Measurements from ENCODE around the gene GPR3.
"Not testable (repeated sequence)": the region's sequence is repeated elsewhere in the genome, so short reads cannot be mapped to it uniquely, and the experiment has no call there.

Gene GPR3

DNA sequence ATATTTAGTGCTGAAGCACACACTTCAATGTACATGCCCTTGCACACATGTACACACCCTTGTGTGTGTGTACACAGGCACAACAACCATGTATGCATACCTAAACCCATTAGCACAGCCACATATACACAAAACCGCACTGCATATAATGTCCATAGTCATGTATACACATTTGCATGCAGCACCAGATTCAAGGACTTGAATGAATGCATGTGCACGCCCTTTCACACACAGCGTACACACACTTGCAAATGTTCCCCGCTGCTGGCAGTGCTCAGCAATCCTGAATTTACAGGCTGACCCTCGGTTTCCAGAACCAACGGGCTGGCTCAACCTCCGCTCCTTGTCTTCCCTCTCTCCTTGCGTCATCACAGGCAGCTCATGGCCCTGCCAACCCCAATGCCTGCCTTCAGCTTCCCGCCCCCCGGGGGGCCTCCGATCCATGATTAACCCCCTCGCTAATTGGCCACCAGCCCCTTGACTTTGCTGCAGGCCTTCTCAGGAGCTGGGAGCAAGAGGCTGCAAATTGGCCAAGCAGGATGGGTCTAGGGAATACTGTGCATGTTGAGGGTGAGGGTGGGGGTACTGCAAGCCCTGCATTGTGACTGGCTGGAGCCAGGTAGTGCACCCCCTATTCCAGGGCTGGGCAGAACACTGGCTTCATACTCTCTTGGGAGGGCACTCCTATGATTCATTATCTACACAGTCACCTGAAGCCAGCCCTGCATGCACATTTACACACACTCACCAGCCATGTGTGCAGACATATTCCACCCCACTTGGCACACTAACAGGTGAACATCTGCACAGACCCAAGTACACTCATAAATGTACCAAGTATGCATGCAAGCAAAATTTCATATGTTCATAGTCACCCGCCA is 7.9 kb downstream of the GPR3 start:
- DNase-seq = no peak

DNA sequence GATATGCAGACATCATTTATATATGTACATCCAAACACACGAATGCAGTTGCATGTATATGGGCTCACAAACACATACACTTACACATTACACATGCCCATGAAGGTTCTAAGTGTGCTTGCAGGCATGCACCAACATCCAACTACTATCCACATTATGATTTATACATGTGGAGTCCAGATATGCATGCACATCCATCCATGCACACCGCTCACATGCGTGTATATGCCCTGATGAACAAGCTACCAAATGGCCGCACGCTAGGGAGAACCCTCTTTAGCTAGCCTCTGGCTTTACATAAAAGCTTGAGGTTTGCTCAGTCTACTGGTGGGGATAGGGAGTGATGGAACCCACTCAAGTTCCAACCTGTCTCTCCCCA is 8.5 kb downstream of the GPR3 start:
- DNase-seq = no peak

GRCh38 chr1:27402349-27402754 is 9.9 kb downstream of the GPR3 start:
- no peak for DNase-seq

DNA sequence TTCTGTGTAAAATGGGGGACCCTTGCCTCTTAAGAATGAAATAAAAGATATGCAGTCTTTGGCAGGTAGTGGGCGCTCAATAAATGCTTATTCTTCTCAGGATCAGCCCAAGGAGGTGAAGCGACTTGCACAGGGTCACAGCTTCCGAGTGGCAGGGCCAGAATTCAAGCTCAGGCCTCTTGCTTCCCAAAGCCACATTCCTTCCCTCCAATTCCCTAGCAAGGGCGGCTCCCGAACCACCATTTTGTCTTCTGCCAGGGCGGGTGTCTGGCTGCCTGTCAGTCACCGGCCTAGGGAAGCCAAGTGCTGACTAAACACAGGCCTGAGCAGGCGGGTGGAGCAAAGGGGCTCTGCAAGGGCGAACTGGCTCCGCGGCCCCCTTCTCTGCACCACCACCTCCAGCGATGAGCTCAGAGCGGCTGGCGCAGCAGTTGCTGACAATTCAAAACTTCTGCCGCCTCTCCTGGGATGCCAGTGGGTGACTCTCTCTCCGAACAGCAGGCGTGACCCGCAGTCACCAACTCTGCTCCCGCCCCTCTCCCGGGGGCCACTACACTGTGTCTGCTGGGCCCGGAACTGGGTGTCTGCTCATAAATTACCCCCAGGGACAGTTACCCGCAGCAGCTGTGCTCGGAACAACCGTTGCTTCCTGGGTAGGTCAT is 10.8 kb downstream of the GPR3 start:
- DNase-seq = no peak

- DNase-seq = no peak
Observed at GRCh38 chr1:27403931-27404330, 11.5 kb downstream of the GPR3 start.

DNA sequence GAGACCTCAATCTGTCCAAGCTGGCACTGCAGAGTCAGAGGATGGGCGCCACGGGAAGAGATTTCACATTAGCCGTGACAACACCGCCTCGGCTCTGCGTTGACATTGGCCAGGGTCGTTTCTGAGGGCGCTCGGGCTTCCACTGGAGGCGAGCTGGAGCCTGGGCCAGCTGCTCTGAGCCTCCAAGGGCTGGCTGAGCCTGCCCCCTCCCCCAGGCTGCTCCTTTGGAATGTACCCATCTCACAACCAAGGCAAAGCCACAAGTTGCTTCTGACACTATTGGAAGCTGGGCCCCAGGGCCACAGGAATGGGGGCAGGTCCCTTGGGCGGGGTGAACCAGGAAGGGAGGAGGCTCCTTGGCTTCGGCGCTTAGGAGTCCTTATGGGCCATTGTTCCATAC is 12.7 kb downstream of the GPR3 start:
- DNase-seq = no peak

GRCh38 chr1:27405598-27406361 is 13.4 kb downstream of the GPR3 start:
- not testable (repeated sequence) for DNase-seq

- no peak for DNase-seq
Observed at GRCh38 chr1:27406362-27406680, 13.9 kb downstream of the GPR3 start.

DNA sequence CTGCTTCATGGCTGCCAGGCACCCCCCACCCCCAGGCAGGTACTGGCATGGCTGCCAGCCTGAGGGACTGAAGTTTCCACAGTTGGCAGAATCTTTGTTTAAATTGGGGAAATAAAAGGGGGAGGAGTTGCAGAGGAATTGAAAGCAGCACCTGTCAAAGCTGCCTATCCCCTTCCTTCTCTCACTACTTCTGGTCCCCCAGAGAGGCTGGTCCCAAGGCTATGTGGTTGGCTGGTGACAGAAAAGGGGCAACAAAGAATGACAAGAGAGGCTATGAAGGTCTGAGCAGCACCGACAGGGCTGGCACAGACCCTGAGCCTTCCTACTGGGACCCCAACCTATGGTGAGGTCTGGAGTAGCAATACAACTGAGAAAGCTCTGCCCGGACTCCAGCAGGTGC is 14.4 kb downstream of the GPR3 start:
- DNase-seq = not testable (repeated sequence)

DNA sequence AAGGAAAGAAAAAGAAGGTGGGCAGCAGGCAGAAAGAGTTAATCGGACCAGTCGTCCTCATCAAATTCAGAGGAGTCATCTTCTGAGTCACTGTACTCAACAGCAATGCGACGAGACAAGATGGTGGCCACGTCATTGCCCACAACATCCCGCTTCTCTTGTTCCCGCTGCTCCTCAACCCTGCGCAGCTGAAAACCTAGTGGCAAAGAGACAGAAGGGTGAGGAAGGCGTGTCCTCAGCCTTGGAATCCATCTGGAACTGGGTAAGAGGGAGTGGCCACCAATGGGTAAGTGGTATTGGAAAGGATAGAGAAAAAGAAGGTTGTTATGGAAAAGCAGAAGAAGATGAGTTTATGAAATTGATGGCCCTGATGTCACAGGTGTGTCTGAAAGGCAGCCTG is 15.7 kb downstream of the GPR3 start:
- no peak for DNase-seq

GRCh38 chr1:27409669-27410068 is 17.2 kb downstream of the GPR3 start:
- no peak for DNase-seq

GRCh38 chr1:27410709-27411108 is 18.3 kb downstream of the GPR3 start:
- no peak for DNase-seq

DNA sequence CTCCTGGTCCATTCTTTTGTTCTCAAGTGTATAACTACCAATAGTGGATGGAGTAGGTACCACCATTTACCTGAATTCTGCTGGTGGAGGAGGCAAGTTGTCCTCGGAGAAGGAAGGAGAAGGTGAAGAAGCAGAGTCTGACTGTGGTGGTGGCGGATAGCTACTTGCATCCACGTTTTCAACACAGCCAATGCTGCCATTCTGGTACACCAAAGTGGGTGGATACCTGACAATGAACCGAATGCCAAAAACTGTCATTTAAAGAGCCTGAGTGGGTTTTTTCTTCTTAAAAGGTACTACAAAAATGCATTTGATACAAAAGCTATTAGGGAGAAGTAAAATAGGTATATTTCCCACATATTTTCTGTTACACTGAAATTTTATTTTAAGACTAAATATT is 20.1 kb downstream of the GPR3 start:
- DNase-seq = no peak

DNA sequence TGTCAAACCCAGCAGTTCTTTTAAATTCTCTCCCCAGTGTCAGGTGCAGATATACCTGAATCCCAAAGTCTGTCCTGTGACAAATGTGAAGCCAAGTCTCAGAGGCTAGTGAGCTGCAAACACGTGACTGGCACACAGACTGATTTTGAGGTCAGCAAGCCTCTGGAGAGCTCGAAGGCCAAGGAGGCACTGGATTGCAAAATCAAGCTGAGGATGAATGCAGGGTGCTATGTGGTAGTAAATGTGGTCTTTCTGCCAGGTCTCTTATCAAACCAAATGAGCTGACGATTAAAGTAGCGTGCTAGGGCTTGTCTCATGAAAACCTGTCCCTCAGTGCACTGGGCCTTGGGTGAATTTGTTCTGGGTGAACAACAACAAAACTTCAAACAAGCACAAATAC is 20.6 kb downstream of the GPR3 start:
- DNase-seq = no peak

DNA sequence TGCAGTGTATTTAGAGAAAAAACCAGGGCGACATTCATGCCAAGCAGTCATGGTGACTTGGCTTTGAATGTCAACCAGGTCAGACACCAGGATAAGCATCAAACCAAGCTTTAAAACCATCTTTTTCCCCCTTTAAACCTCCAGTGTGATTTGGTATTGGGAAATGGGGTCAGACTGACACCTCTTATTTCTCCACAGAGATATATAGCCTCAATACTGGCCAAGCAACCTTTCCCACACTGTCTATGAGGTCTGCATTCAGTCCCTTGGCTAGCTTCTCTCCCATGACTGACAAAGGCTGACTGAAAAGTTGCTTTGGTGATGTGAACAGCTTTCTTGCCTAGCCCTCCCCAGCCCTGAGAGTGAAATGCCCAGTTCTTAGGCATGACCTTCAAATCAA is 21.7 kb downstream of the GPR3 start:
- no peak for DNase-seq

DNA sequence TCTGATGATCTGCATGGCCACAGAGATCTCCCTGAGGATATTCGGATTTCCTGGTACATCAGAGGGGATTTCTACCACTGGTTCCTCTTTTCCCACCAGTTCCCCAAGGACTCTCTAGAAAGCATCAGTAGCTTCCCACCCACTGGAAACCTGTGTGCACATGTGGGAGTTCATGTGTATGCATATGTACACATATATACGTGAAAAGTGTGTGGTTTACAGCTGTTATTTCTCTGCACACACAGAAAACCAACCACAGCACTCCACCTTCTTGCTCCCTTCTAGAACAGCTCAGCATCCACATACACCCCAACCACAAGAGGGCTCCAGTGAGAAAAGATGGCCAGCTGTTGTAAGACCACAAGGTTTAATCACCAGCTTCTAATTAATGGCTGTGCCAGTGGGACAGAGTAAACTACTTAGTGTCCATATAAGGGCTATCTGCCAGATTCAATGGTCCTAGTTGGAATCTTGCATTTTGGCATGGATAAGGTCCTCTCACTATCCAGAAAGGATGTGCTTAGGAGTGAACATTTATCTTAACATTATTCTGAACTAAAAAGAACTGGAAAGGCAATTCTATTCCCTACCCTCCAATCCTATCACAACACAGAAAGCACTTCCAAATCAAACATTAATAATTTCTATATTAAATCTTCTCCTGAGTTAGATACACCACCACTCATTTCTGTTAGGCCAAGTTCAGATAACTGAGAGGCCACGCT is 24.1 kb downstream of the GPR3 start:
- peak; percentile 76 for DNase-seq

DNA sequence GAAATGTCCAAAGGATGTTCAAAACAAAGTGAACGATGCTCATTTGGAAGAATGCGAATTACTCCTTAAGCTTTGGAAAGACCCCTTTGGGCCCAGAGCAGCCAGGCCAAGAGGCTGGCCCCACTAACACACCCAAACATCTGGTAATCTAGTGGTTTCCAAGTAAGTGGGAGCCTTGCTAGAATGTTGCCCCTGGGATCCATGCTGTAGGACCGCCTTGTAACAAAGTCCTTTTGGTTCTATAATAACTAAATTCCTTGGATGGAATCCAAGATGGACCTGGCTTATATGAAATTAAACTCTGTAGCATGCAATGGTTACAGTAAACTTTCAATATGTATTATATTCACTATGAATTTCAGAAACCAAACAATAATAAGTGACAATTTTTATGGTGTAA is 25.3 kb downstream of the GPR3 start:
- no peak for DNase-seq

GRCh38 chr1:27418326-27419185 is 26.1 kb downstream of the GPR3 start:
- peak; percentile 72 for DNase-seq

DNA sequence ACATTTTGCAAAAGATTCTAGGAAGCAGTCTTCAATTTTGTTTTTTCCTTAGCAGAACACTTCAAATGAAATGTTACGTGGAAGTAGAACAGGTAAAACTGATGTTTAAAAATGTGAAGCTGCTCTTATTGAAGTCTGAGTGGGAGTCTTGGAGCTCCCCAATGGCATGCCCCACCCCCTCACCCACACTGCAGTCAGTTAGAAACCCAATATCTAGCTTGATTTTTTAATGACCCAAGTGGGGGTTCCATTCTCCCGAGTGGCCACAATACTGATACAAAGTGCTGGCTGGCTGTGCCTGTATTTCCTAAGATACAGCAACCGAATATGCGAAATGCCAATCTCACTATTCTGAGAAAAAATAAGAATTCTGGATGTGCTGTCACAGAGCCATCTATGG is 31.3 kb downstream of the GPR3 start:
- DNase-seq = no peak

GRCh38 chr1:27427329-27427728 is 34.9 kb downstream of the GPR3 start:
- no peak for DNase-seq

- DNase-seq = no peak
Observed at GRCh38 chr1:27427816-27428315, 35.4 kb downstream of the GPR3 start.

All from CD4-positive, alpha-beta T cell treated with Interleukin-4 for 4 hours (primary cell).